Measurements from ENCODE around the gene TMED1.
"Not testable (repeated sequence)": the region's sequence is repeated elsewhere in the genome, so short reads cannot be mapped to it uniquely, and the experiment has no call there.

The TMED1 gene

DNA sequence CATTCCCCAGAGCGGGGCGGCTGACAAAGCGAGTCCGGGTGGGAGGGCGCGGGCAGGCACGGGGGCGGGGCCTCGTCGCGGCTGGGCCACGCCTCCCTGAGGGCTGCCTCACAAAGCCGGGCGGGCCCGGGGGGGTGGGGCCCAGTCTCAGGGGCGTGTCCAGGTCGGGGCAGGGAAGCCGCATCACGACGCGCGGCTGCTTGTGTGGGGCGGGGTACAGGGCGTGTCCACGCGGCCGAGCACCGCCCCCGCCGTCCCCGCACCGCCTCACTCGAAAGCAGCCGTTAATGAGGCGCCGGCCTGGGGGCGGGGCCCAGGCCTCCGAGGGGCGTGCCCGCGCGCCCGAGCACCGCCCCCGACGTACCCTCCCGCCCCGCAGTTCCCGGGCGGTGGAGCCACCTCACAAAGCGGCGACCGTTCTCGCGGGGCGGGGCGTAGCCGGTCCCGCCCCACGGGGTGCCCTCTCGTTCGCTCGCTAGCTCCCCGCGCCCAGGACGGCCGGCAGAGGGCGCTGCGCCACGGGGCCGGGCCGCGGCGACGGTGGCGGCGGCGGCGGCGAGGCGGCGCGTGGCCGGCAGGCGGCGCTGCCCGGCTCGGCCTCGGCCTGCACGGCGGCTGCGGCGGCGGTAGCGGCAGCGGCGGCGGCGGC lies 35.1 kb upstream of the TMED1 start, which contains the start of gene CARM1:
Gene CARM1 (plus strand): TSS at position 599 of the 649 bp plus-strand sequence. CDS start 150 bp downstream, outside the sequence.
- no peaks in the 10 kb centered on the region for H3K9me3 Mint-ChIP-seq
- peak within 1 kb of the TSS; percentile 70 to 90 for H3K27ac Mint-ChIP-seq
- DNase-seq (peak; percentile 98), ATAC-seq (replicated peaks) (peak; percentile 84)
- peaks cover 15 to 16% of the 10 kb centered on the region in 2 donors for H3K4me1 Mint-ChIP-seq (ENCODE audit: low read depth in 2 of 2)
- peaks cover 11% of the 10 kb centered on the region for H3K36me3 Mint-ChIP-seq (ENCODE audit: insufficient read depth)
- H3K27me3 Mint-ChIP-seq = no peaks in the 10 kb centered on the region
- H3K4me3 Mint-ChIP-seq = peak within 1 kb of the TSS; percentile 87 to 89

DNA sequence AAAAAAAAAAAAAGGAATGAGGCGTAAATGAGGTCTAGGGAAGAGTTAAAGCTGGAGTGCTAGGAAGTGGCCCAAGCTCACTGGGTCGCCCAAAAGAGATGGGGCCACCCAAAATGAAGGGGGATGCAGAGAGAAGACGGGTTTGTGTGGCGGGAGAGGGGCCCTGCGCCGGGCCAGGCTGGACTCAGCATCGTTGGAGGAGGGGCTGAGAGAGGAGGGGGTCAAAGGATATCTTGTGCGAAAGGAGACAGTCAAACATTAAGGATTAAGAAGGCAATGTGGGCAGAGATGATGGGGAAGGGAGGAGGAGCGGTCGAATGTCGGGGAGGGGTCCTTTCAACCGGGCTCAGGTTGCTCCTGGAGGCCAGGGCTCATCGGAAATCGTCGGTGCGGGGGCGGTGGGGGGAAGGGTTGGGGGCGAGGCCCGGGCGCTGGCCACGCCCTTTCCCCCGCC lies 34.5 kb upstream of the TMED1 start:
- peaks cover 15 to 16% of the 10 kb centered on the region in 2 donors for H3K4me1 Mint-ChIP-seq (ENCODE audit: low read depth in 2 of 2)

DNA sequence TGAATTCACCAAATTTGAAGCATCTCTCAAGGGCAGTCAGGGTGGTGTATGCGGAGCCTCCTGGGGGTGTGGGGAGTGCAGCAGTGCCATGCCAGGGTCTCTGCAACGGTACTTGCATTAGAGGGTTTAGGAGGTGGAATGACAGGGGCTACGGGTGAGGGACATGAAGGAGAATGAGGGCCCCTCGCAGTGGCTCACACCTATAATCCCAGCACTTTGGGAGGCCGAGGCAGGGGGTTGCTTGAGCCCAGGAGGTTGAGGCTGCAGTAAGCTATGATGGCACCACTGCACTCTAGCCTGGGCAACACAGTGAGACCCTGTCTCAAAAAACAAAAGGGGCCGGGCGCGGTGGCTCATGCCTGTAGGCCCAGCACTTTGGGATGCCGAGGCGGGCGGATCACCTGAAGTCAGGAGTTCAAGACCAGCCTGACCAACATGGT lies 33.9 kb upstream of the TMED1 start:
- H3K36me3 Mint-ChIP-seq (ENCODE audit: insufficient read depth) = peaks cover 11% of the 10 kb centered on the region
- not testable (repeated sequence) for ATAC-seq (replicated peaks); DNase-seq; H3K27me3 Mint-ChIP-seq; H3K9me3 Mint-ChIP-seq
- H3K27ac Mint-ChIP-seq = peak overlapping the region in 1 of 2 donors; percentile 58
- peaks cover 15 to 16% of the 10 kb centered on the region in 2 donors for H3K4me1 Mint-ChIP-seq (ENCODE audit: low read depth in 2 of 2)
- peak overlapping the region; percentile 76 to 89 for H3K4me3 Mint-ChIP-seq

More for the DNA sequence above, 34.5 kb upstream of the TMED1 start:
- DNase-seq (no peak), ATAC-seq (replicated peaks) (no peak)
- Mint-ChIP-seq H3K36me3 (ENCODE audit: insufficient read depth) (peaks cover 11% of the 10 kb centered on the region), H3K27me3 (no peaks in the 10 kb centered on the region), H3K27ac (peak overlapping the region; percentile 49 to 58), H3K4me3 (peak overlapping the region; percentile 76 to 89), H3K9me3 (no peaks in the 10 kb centered on the region)

GRCh38 chr19:10868872-10869547 lies 33.0 kb upstream of the TMED1 start:
- Mint-ChIP-seq H3K36me3 (ENCODE audit: insufficient read depth) (peaks cover 8% of the 10 kb centered on the region), H3K9me3 (no peaks in the 10 kb centered on the region), H3K27me3 (no peaks in the 10 kb centered on the region), H3K4me1 (ENCODE audit: low read depth in 2 of 2) (peaks cover 22 to 23% of the 10 kb centered on the region in 2 donors), H3K4me3 (no peak overlapping the region), H3K27ac (no peak overlapping the region)
- no peak for ATAC-seq (replicated peaks)
- no peak for DNase-seq

- ATAC-seq (replicated peaks) = no peak
- Mint-ChIP-seq H3K27ac (no peak overlapping the region), H3K36me3 (ENCODE audit: insufficient read depth) (peaks cover 8% of the 10 kb centered on the region), H3K27me3 (no peaks in the 10 kb centered on the region), H3K9me3 (no peaks in the 10 kb centered on the region), H3K4me3 (no peak overlapping the region), H3K4me1 (ENCODE audit: low read depth in 2 of 2) (peaks cover 20 to 21% of the 10 kb centered on the region in 2 donors)
- no peak for DNase-seq
Measured at GRCh38 chr19:10866495-10866894, 30.5 kb upstream of the TMED1 start.

GRCh38 chr19:10864538-10864899 lies 28.5 kb upstream of the TMED1 start:
- ATAC-seq (replicated peaks) (peak; percentile 95), DNase-seq (peak; percentile 73 to 77 (median 75))
- Mint-ChIP-seq H3K4me1 (ENCODE audit: low read depth in 2 of 2) (peaks cover 15 to 18% of the 10 kb centered on the region in 2 donors), H3K4me3 (peak overlapping the region in 1 of 2 donors; percentile 9), H3K36me3 (ENCODE audit: insufficient read depth) (peaks cover 5% of the 10 kb centered on the region), H3K27ac (peak overlapping the region; percentile 3 to 6), H3K9me3 (no peaks in the 10 kb centered on the region), H3K27me3 (no peaks in the 10 kb centered on the region)

DNA sequence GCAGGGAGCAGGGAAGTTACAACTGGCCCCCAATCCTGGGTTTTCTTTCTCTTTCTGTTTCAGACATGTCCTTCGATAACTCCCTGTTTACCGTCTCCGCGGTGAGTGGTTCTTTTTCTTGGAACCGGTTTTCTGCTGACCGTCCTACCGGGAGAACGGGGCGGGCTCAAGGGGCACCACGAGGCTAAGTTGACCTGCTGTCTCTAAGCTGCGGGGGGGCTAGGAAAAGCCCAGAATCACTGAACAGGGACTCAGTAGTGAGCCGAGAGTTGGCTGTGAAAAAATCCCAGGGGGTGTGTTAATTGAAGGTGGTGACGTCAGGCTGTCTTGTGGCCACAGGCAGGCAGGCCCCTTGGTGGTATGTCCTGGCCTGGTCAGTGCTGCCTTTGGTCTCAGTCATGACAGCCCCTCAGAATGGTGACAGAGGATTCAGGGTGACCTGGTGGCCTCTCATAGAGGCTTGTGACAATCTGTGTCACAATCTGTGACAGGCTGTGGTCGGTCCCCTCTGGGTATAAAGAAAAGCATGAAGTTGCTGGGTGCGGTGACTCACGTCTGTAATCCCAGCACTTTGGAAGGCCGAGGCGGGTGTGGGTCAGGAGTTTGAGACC lies 27.2 kb upstream of the TMED1 start:
- H3K4me1 Mint-ChIP-seq (ENCODE audit: low read depth in 2 of 2) = peaks cover 15 to 19% of the 10 kb centered on the region in 2 donors
- no peak for ATAC-seq (replicated peaks)
- peaks cover 5% of the 10 kb centered on the region for H3K36me3 Mint-ChIP-seq (ENCODE audit: insufficient read depth)
- DNase-seq = no peak
- peak overlapping the region in 1 of 2 donors; percentile 13 for H3K27ac Mint-ChIP-seq
- H3K9me3 Mint-ChIP-seq = no peaks in the 10 kb centered on the region
- H3K27me3 Mint-ChIP-seq = no peaks in the 10 kb centered on the region
- no peak overlapping the region for H3K4me3 Mint-ChIP-seq

DNA sequence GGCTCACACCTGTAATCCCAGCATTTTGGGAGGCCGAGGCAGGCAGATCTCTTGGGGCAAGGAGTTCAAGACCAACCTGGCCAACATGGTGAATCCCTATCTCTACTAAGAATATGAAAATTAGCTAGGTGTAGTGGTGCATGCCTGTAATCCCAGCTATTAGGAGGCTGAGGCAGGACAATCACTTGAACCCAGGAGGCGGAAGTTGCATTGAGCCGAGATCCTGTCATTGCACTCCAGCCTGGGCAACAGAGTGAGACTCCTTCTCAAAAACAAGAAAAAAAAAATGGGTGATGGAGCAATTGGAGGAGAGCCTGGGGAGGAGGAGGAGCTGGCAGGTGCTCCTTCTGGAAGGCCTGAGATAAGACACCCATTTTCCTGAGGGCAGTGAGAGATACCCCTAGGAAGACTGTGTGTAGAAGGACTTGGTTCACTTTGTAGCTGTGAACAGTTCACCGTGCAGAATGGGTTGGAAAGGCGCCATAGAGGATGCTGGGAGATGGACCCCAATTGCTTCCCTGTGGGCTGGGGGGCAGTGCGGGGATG lies 26.6 kb upstream of the TMED1 start:
- Mint-ChIP-seq H3K4me3 (no peak overlapping the region), H3K4me1 (ENCODE audit: low read depth in 2 of 2) (peaks cover 15 to 18% of the 10 kb centered on the region in 2 donors), H3K27me3 (no peaks in the 10 kb centered on the region), H3K27ac (peak overlapping the region in 1 of 2 donors; percentile 13), H3K9me3 (no peaks in the 10 kb centered on the region), H3K36me3 (ENCODE audit: insufficient read depth) (peaks cover 3% of the 10 kb centered on the region)
- ATAC-seq (replicated peaks) (no peak), DNase-seq (no peak)

- ATAC-seq (replicated peaks) (no peak), DNase-seq (peak; percentile 15 to 32 (median 19))
- H3K27ac Mint-ChIP-seq = no peak overlapping the region
Measured at GRCh38 chr19:10861103-10861651, 25.2 kb upstream of the TMED1 start.

DNA sequence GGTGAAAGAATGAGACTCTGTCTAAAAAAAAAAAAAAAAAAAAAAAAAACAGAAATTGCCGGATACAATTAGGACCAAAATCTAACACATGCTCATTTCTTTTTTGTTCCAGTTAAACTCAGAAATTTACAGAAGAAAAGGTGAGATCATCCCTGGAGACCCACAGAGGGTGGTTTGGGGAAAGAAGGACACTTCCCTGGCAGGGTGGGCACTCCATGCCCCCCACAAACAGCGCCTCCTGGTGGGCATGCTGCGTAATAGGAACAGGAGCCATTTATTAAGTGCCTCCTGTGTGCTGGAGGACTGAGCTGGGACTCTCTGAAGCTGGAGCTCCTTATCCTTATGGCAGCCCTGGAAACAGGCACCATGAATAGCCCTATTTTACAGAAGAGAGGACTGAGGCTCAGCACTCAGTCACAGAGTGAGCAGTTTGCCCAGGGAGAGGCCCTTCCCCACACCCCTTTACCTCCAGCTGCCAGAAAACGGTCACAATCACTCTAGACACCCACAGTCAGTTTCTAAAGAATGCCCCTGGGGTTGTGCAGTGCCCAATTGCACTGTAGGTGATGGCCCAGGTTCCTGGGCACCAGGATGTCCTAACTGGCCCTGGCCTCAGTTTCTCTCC lies 22.3 kb upstream of the TMED1 start:
- ATAC-seq (replicated peaks) (peak; percentile 43), DNase-seq (peak; percentile 16 to 29 (median 26))
- Mint-ChIP-seq H3K9me3 (no peaks in the 10 kb centered on the region), H3K27me3 (no peaks in the 10 kb centered on the region), H3K4me3 (no peak overlapping the region), H3K27ac (no peak overlapping the region), H3K4me1 (ENCODE audit: low read depth in 2 of 2) (peaks cover 5 to 11% of the 10 kb centered on the region in 2 donors), H3K36me3 (ENCODE audit: insufficient read depth) (no peaks in the 10 kb centered on the region)

More at GRCh38 chr19:10861103-10861651, 25.2 kb upstream of the TMED1 start:
- H3K27me3 Mint-ChIP-seq = no peaks in the 10 kb centered on the region
- H3K4me1 Mint-ChIP-seq (ENCODE audit: low read depth in 2 of 2) = peaks cover 15 to 18% of the 10 kb centered on the region in 2 donors
- no peaks in the 10 kb centered on the region for H3K9me3 Mint-ChIP-seq
- H3K36me3 Mint-ChIP-seq (ENCODE audit: insufficient read depth) = no peaks in the 10 kb centered on the region
- H3K4me3 Mint-ChIP-seq = no peak overlapping the region

DNA sequence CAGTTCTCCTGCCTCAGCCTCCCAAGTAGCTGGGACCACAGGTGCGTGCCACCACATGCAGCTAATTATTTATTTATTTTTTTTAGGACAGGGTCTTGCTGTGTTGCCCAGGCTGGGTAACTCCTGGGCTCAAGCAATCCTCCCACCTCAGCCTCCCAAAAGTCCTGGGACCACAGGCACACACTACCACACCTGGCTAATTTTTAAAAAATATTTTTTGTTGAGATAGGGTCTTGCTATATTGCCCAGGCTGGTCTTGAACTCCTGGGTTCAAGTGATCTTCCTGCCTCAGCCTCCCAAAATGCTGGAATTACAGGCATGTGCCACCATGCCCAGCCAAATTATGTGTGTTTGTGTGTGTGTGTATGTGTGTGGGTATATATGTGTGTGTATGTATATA lies 20.9 kb upstream of the TMED1 start:
- not testable (repeated sequence) for H3K4me3 Mint-ChIP-seq; DNase-seq; H3K36me3 Mint-ChIP-seq (ENCODE audit: insufficient read depth); H3K27me3 Mint-ChIP-seq; ATAC-seq (replicated peaks); H3K4me1 Mint-ChIP-seq (ENCODE audit: low read depth in 2 of 2); H3K27ac Mint-ChIP-seq; H3K9me3 Mint-ChIP-seq

GRCh38 chr19:10855879-10856522 lies 20.0 kb upstream of the TMED1 start:
- Mint-ChIP-seq H3K4me3 (no peak overlapping the region), H3K27ac (no peak overlapping the region), H3K36me3 (ENCODE audit: insufficient read depth) (no peaks in the 10 kb centered on the region), H3K9me3 (no peaks in the 10 kb centered on the region), H3K27me3 (peaks cover 0 to under 1% of the 10 kb centered on the region in 2 donors), H3K4me1 (ENCODE audit: low read depth in 2 of 2) (peaks cover 0 to 3% of the 10 kb centered on the region in 2 donors)
- peak; percentile 57 for ATAC-seq (replicated peaks)
- no peak for DNase-seq
